Activated effector memory CD4-positive, alpha-beta T cell treated with anti-CD3 and anti-CD28 coated beads, Interleukin-2, amount 50 U/mL, for 16 hours (primary cell): ENCODE measurements around the gene KRT15.

Source experiments
- DNase-seq: peaks from one replicate; pipeline ENCODE4 v3.0.0-alpha.2; 2020

The KRT15 gene

DNA sequence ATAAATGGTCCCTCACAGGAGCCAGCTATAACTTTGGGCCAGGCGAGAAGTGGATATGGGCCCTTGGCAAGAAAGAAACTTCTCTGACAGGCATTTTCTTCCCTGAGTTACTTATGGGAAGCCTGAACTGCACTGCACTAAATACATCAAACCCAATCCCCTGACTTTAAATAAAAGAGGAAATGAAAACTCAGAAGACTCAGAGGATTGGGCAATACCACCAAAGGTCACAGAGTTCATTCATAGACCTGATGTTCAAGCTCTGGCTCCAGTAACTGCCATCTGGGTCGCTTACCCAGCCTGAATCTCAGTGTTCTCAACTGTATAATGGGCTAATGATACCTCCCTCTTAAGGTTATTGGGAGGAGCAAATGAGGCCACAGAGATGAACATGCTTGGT is 38.6 kb downstream of the KRT15 start:
- DNase-seq: no peak

DNA sequence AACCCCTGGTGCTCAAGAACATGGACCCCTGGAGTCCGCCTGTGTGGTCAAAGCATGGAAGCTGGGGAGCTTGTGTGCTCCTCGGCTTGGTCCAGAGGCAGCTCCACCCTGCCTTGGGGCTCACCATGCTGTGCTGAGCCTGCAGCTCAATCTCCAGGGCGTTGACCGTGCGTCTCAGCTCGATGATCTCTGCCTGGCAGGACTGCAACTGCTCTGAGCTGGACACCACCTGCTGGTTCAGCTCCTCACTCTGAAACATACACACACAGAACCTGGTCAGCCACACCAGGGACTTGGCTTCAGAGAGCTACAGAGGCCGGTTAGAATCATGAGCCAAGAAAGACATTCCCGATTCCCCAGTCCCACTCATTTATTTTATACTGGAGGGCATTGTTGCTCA is 40.5 kb downstream of the KRT15 start:
- DNase-seq: no peak

DNA sequence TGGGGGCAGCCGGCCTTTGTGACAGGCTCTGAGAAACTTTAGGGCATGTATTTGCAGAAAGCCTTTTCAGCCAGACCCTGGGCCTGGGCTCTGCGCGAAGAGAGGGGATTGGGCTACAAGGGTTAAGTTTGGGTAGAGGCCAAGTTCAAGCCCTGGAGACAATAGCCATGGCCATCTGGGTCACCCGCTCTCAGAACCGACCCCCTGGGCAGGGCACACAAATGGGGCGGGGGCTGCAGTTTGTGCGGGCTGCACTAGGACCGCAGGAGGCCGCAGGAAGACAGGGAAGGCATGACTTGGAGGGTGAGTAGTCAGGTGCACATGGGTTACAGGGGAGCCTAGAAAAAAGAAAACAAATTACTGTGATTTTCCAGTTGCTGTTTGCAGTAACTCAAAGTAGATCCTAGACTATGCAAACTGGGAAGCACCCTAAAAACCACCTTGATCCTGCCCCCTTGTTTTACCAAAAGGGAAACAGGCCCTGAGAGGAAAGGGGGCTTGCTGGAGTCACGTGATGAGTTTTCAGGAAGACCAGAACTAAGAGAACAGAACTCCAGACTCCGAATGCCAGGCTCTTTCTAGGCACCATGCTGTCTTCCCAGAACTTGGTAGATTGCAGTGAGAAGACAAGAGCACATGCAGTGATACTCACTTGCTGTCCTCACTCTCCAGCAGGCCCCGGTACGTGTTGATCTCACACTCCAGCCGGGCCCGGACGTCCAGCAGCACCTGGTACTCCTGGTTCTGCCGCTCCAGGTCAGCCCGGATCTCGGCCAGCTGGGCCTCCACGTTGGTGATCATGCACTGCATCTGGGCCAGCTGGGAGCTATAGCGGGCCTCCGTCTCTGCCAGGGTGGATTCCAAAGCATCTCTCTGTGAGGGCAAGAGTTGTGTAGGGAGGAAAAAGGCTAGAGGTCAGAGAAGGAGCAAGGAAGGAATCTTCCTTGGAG is 41.5 kb downstream of the KRT15 start:
- DNase-seq: no peak

DNA sequence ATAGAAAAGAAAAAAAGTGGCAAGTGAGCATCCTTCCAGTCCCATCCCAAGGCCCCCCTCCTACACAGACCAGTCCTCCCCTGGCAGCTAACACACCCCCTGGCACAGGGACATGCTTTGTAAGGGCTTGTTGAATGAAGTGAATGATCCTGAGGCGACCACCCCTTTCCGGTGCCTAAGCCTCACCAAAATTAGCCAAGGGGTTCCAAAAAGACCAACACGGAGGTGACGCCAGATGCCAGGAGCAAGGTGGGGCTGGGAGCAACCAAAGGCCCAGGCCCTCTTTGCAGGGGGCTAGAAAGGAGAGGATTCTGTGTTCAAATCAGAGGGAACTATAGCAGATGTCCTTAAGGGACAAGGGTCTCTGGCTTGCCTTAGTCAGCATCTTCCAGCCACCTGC is 43.3 kb downstream of the KRT15 start:
- no peak for DNase-seq

DNA sequence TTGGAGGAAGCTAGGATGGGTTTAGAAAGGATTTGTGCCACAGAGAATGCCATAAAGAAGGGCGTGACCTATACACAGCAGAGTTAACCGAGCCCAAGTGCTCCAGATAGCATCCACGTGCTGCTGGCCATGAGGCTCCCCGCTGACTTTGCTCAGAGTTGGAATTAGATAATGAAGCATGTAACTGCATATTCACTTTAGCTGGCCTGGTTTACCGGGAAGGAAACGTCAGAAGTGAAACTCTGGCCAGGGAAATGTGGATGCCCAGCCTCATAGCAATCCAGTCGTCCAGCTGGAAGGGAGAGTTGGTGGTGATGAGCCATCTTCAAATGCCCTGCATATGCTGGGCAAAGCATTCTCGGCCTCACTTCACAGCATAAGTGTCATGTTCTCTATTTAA is 43.8 kb downstream of the KRT15 start:
- no peak for DNase-seq

DNA sequence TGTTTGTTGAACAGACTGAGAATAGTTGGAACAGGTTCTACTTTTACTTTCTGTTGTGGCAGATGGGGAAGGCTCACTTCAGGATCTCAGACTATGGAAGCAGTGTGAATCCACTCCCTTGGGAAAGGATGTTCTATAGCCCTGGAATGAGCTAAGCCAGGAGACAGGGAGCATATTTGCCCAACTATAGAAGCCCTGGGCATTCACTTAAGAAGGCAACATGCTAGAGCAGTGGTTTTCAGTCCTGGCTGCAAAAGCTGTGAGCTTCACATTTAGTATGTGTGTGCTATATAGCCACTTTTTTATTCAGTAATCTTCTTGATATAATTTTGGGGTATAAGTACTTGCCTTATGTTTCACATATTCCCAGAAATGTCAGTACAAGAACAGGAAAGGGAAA is 50.3 kb downstream of the KRT15 start:
- DNase-seq: no peak

DNA sequence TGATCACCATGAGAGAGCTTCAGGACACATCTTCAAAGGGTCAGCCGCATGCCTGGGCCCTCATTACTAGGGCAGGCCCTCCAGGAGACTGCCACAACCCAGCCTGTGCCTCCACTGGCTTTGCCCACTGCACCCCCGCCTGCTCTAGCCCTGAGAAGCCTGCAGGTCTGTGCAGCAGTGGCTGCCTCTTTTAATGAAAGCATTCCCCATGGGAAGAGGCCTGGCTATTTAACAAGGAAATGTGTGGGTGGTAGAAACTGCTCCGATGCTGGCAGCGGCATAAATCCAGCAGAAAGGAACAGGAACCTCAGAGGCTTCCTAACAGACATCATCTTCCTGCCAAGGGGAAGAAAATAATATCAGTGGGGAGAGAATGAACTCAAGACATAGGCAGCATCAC is 51.1 kb downstream of the KRT15 start:
- no peak for DNase-seq

DNA sequence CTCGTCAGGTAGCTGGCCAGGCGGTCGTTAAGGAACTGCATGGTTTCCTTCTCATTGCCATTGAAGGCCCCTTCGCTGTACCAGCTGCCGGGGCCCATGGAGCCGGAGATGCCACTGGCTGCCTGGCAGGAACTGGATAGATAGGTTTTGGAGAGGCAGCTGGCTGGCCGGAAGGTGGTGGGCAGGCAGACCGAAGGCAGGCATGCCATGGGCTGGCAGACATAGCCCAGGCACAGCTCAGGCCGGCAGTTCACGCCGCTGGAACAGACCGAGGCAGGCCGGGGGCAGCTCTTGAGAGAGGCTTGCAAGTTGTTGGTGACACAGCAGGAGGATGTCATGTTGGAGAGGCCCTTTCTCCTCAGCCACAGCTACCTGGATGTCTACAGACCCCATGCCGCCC is 51.7 kb downstream of the KRT15 start, which contains the start of gene KRT32:
Gene KRT32, minus strand, starts transcription at position 399 of the 400 bp plus-strand sequence. Its CDS starts 61 bp downstream, at position 338.
- DNase-seq: no peak

DNA sequence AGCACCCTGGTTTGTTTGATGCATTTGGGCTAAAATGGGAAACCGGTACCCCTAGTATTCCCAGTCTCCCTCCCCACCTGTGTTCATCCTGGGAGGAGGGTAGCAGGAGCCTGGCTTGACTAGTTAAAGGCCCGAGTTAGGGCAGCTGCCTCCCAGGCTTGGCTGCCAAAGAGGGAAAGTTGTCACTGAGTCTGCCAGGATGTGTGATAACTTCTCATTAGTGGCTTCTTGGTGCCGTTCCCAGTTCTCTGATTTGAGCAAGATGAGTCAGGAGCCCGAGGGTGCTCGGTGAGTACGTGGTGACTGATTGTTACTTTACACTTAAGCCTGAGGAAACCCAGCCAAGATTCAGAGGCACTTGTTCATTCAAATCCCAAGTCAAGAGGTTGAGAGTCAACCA is 54.0 kb downstream of the KRT15 start:
- no peak for DNase-seq

DNA sequence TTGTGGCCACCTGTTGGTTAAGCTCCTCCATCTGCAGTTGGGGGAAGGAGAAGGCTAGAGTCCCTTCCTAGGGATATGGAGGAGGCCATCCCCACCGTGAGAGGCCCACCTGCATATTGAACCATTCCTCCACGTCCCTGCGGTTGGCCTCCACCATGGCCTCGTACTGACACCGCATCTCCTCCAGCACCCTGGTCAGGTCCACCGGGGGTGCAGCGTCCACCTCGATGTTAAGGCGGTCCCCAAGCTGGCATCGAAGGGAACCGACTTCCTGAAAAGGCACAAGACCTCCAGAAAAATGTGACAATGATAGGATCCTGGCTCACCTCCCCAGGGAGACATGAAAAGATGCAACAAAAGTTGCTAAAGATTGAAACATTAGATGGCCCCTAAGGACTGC is 54.5 kb downstream of the KRT15 start:
- DNase-seq: no peak

DNA sequence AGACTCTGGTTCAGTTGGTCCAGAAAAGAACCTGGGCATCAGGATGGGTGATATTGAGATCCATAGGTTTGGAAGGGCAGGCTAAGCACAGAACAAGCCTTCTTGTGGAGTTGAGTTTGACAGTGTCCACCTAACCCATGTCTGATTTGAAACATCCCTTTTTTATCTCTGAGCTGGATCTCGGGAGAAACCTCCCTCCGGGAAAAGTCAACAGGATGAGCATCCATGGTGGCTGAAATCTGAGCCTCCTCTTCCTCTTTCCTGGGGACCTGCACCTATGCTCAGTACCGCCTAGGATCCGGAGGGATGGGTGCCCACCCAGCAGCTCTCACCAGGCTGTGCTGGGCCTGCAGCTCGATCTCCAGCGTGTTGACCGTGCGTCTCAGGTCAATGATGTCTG is 54.9 kb downstream of the KRT15 start:
- DNase-seq: no peak
